HL-60/S4 treated with retinoic acid at 250 ng/mL for 4 days and 3 days (cell line): ENCODE measurements around the gene KLF6.

Source experiments
- in situ Hi-C: fragments of 300-500 bp; cut with MboI; formaldehyde crosslinking; loops from 2 replicates; pipeline ENCODE4 v1.7.0; 2022; ENCODE audit warnings: low sequenced_read_pairs

Gene KLF6

DNA sequence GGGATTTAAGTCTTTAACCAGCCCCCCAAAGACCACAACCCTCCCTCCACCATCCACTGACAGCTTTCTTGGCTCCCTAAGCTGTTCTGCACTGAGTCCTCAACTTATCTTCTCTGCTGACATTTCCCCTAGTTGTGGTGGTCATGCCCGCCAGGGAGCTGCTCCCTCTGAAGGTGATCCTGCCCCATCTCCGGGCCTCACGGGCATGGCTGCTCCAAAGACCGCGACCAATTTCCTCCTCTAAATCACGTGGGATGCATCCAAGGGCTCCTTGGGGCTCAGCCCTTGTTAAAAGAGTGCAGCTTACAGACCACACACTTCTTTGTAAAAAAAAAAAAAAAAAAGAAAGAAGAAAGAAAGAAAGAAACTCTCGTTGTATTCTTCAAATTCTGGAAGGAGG, 27.1 kb upstream of the KLF6 start:
- in situ Hi-C loops, result no loop called here

DNA sequence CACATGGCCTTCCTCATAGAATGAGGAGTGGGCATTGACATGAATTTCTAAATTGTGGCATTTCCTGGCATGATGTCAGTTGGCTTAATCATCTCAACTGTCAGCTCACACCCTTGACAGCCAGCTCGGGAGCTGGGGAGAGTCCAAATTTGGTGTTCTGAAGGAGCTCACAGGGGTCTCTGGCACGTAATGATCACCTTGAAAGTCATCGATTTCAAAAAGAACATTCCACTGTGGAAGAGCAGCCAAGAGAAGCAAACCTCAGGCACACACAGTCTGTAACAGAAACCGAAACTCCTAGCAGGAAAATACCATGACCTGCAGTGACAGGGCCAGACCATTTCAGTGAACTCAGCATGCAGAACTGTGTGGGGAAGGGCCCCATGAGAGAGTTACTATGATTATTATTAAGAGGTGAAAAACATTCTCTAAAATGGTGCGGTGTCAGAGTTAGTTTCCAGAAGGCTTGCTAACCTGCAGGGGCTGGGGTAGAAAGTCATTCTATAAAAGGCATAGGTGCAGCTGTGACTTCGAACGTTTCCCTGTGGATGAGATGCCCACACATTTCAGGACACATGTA, 26.4 kb upstream of the KLF6 start:
- in situ Hi-C loops, result no loop called here

DNA sequence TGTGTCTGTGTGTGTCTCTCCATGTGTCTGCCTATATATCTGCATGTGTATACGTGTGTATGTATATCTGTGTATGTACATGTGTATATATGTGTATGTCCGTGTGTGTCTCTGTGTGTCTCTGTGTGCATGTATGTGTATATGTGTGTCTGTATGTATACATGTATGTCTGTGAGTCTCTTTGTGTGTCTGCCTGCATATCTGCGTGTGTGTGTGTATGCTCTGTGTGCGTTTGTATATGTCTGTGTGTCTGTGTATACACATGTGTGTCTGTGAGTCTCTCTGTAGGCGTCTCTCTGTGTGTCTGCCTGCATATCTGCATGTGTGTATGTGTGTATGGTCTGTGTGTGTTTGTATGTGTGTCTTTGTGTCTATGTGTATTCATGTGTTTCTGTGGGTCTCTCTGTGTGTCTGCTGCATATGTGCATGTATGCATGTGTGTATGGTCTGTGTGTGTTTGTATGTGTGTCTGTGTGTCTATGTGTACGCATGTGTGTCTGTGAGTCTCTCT, 23.7 kb upstream of the KLF6 start:
- in situ Hi-C loops, result no loop called here

DNA sequence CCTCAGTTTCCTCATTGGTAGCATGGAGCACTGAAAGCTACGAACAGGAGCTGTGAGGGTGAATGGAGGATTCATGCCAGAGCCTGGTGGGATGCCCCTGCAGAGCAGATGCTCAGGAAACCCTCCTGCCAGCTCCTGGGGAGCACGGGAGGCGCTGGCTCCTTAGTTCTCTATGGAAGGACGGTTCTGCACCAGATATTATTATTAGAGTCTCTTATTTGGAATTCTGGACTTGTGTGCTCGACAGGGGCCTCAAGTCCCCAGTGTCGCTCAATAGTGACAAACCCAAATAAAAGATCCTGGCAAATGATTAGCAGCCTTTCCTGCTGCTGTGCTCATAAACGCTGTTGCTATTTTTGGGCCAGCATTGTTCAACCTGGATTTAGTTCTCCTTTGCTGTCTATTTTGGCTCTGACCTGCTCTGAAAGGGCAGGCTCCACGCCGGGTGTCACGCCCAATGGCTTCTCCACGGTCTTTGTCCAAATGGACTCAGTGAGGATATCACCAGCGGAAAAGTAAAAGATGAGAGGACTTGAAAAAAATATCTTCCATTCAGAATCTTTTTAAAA, 23.0 kb upstream of the KLF6 start:
- in situ Hi-C loops, result no loop called here

DNA sequence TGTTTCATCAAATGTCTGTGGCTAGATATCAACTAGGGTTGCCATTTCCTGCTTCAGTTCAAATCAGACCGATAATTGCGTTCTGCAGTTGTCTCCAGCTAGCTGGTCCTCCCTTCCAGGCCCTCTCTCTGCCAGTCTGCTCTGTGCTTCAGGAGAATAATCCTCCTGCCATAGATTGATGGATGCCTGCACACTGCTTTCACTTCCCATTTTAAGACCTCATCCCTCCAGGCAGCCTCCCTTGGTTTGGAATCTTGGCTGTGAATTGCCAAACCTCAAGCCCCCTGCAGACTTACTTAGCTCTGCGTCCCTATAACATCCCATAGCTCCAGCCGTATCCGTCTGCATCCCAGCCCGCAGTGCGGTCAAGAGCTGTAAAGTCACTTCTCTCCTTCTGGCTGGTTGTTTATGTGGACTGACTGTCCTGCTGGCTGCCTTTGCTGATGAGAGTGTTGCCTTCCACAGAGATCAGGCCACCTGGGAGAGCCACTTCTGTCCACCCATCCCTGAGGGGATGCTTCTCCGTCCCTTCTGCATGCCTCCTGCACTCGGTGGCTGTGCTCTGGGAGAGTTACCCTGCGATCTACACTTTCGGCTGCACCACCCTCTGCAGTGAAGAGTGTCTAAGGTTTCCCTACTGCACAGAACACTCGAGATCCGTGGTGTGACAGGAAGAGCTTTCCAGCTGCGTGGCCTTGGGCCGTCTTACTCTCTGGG, 22.4 kb upstream of the KLF6 start:
- in situ Hi-C loops, result no loop called here

DNA sequence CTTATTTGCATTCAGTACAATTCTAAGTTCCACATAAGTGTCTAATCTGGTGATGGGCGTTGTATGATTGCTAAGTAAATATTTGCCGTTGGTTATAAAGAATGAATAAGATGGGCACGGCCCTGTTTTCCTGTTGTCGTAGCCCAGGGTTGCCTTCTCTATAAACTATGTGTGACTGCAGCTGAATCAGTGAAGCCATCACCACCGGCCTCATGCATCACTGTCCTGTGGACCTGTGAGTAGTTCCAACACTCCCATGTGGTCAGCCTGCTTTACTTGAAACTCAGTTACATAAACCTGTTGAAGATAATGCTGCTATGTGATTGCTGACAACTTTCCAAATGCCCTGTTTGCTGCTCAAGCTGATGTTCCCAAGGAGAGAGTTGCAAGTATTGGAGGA, 21.6 kb upstream of the KLF6 start:
- in situ Hi-C loops, result no loop called here

DNA sequence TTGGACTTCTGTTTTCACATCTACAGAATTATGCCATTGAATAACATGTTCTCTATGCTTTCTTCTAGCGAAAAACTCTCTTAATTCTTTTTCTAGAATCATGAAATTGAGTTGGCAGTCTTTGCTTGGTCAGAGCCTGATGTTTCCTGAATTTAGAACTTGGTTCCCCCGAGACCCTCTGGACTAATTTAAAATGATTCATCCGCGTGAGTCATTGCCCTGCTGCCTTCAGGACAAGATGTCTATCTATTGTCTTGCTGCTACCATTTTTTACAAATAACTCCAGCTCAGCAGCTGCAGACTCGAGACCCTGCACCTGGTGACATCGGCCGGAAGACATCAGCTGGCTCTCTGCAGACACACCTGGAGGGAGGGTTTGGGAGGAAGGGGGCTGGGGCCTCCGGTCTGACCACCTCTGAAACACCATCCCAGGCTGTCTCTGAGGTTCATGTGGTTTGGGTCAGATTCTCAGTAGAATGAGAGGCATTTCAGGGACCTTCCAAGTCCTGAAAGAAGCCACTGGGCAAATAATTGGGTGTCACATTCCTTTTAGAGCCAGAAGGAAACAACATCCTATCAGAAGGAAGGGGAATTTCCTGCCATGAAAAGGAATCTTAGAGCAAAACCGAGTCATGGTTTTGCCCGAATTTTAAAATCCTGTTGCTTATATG, 20.9 kb upstream of the KLF6 start:
- in situ Hi-C loops, result no loop called here

DNA sequence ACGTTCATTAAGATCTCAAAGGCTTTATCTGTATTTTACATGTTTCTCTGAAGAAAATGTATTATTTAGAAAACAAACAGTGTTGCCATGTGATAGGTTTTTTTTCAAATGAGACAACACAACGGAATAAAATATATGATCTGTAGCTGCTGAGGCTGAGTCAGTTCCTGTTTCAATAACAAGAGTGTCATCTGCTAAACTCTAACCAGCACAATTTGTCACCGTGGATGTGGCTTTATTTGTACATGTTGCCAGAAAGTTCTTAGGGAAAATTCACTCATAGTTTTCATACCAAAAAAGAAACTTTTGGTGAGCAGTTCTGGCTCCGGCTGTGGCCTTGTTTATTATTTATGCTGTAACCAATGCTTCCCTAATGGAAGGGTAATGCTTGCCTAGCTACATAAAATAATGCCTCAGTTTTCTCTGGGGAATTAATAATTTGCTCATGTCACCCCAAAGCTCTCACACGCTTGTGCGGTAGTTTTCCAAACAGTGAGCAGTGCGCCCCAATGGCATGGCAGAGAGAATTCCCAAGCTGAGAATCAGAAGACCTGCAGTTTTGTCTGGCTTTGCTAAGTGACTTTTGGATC, 20.3 kb upstream of the KLF6 start:
- in situ Hi-C loops, result no loop called here

DNA sequence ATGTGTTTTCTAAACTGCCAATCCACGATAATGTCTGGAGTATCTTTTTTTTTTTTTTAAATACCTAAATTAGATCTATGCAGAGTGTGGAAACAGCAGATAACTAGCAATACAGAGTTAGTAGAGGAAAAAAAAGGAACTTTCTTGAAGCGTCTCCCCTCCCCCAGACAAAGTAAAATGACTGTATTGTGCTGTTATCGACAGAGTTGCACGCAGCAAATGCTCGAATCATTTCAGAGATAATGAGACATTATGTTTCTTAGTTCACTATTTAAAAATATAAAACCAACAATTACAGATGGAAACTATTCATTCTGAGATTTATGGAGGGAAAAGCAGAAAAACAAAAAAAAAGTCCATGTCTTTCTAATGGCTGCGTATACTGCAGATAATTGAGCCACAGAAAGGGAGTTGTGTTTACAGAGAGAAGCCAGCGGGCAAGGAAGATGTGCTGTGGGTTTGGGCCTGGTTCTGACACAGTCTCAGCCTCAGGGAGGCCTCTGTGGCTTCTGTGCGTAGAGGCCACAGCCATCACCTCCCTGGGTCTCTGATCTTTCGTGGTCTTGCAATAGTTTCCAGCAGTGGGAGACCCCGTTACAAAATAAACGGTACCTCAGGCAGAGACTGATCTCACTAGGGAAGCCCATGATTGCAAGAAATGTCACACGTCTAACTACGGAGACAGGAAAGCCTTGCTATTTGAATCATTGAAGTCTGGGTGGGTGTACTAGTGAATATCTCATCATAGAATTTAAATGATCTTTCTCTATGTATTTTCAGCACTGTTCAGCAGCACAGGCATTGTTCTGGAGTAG, 19.1 kb upstream of the KLF6 start:
- in situ Hi-C loops, result no loop called here

DNA sequence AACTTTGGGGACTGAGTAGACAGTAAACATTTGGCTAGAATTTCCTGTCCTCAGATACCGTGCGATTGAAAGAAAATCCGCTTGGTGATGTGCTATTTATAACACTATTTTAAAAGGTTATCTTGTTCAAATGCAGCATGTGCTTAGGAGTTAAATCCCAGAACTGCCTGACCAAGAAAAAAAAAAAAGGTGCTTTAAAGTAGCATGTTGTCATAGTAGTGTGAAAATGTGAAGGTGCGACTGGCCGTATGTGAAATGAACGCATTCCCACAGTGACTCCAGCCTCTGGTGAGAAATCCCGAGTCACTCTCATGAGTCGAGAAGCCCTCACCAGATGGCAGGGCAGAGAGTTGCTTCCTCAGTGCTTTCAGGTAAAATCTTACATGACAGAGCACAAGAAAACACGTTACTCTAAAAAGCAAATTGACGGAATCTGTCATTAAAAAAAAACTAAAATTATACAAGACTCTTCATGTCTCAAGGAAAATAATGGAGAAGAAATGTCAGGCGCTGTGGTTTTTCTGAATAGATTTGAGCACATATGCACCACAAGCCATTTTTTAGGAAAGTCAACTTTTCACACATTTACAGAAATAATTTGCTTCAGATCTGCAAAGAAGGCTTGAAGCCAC, 18.4 kb upstream of the KLF6 start:
- in situ Hi-C loops, result no loop called here

DNA sequence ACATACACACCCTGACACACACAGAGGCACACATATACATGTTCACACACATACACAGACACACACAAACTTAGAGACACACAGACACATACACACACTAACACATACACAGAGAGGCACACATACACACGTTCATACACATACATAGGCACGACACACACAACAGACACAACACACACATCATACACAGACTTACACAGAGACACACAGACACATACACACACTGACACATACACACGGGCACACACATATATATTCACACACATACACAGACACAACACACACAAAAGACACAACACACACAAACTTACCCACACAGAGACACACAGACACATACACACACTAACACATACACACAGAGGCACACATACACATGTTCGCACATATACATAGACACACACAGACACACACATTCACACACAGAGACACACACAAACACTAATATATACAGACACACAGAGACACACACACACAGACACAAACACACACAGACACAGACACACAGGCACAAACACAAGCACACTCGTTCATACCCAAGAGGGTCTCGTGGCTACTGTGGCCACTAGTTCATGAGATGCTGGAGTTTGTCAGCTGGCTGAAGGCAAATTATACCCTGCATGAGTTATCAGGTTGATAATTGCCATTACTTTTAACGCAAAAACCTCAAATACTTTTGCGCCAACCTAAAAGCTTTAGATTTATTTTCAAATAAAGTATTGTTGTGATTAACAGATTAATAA, 17.7 kb upstream of the KLF6 start:
- in situ Hi-C loops, result no loop called here

DNA sequence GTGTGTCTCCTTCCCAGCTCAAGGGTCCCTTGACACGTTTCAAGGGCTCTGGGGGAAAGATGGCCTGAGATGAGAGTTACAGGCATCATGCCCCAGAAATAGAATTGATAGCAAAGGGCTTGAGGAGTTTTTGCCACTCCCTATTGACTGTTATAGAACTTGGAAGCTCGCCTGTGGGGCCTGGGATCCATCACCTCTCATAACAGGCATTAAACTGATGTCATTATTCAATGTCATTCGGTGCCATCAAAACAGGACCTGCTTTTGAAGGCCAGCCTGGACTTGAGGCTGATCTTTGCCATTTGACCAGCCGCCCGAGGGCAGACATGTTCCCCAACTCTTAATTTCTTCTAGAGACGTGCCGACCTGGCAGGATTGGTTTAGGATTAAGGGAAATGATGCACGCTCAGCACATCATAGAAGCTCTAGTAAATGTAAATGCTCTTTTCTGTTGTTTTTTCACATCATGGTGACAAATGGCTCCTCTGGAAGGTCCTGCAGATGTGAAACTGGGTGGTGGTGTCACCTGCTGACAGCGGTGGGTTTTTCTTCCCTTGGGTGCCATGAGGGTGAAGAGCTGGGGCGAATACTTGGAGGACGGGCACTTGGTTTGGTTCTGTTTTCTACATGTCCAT, 16.7 kb upstream of the KLF6 start:
- in situ Hi-C loops, result no loop called here

DNA sequence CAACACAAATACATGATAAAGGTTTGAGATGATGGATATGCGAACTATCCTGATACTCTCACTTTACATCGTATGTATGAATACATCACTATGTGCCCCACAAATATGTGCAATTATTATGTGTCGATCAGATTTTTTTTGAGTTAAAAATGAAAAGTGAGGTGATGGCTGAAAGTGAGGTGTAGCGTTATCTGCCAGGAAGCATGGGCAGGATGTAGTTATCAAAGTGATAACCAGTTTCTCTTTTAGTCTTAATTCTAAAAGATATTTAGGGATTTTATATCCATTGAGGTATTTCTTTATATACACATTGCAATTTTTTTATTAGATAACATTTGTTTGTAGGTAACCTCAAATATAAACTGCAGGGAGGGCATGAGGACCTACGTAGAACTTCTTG, 15.6 kb upstream of the KLF6 start:
- in situ Hi-C loops, result no loop called here

DNA sequence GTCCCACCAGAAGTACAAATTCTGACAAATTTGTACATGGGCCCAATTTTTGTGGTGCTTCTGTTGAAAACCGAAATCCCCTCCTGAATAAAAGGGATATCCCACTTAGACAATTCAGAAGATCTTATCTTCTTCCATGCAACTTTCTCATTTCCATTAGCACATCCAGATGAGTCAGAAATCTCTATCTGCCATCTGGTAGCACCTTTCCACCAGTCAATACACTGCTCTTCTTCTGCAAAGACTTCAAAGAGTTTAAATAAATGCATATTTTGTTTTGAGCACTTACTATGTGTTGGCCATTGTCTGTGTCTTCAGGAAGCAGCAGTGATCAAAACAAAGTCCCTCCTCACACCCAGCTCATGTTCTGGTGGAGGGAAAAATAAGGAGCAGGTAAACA, 12.7 kb upstream of the KLF6 start:
- in situ Hi-C loops, result no loop called here

DNA sequence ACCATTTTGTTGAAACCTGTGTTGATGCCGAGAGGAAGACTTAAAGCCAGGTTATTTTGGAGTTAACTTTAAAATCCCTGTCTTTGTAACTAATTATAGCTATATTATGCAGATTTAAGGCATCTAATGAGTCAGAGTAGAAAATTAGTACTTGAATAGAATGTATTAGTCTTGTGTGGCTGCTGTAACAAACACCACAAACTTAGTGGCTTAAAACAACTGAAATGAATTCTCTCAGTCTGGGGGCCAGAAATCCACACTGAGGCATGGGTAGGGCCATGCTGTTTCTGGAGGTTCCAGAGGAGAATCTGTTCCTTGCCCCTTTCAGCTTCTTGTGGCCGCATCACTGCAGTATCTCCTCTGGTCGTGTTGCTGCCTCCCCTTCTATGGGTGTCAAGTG, 8.5 kb upstream of the KLF6 start:
- in situ Hi-C loops, result no loop called here

DNA sequence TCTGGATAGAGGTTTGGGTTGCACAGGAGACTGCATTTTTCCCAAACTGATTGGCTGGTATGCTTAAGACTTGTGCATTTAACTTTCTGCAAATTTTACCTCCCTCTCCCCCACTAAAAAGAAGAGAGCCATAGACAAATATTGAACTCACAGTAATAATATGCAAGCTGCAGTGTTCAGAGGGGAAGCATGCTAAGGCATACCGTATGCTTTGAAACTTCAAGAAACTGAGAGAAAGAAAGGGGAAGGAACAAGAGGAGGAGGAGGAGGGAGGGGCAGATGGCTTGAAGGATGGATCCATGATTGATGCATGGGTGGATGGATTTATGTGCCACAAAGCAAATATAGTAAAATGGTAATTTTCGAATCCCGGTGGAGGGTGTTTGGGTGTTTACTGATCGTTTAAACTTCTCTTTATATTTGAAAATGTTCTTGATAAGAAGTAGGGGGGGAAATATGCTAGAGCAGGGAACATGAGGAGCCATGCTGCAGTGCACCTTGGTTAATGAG, 7.8 kb upstream of the KLF6 start:
- in situ Hi-C loops, result no loop called here

DNA sequence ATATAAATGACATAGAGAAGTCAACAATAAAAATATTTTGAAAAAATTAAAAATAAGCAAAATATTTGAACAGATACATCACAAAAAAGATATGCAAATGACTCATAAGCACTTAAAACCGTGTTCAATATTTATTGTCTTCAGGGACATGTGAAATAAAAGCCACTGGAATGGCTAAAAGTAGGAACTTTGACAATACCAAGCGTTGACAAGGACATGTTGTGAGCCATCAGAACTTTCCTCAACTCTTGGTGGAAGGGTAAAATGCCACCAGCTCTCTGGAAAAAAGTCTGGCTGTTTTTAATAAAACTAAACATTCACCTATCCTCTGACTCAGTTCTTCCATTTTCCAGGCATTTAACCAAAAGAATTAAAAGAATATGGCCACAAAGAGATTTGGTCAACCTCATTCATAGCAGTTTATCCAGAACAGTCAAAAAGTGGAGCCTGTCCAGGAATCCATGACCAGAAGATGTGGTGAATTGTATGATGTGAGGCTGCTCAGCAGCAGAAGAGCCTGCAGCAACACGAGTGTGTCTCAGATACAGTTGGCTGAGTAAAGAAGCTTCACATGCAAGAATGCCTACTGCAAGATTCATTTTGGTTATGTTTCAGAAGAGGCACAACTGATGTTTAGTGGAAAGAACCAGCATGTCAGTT, 7.1 kb upstream of the KLF6 start:
- in situ Hi-C loops, result no loop called here

DNA sequence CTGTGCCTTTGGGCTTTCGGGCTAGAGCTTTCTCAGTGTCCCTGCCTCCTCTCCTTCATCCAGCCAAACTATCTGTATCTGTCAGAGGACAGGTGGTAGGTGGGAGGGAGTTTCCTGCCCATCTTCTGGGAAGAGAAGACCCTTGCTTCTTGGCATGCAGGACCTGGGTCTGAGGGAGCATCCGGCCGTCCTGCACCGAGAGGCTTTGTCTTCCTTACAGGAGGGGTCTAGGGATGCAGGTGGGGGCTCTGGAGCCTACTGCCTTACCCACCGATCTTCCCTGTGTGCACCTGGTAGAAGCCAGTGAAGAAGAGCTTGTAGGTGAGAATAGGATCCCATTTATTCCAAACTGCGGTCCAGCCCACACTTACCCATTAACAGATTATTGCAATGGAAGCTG, 5.8 kb upstream of the KLF6 start:
- in situ Hi-C loops, result no loop called here
